HepG2 (cell line): ENCODE data around the gene TMEM200C. TPM values are rescaled to one million over a fixed set of nuclear protein-coding genes. Genes with fewer than 3 reads are reported as not detected.
A peak's percentile ranks its signal among the peaks of the same experiment; 100 is the strongest.

ENCODE experiments used
- ATAC-seq: fragments of 200-7000 bp; cut with Tn5 transposase; 3 replicates; pipeline ENCODE4 v1.9.1; 2020; ENCODE audit warnings: mild to moderate bottlenecking, moderate library complexity
- BruUV-seq: library from RNA; stranded (reverse); fragments of 400-500 nt; replicated peaks from 2 replicates; lab custom pipeline; 2021; lab: Mats Ljungman, UMichigan
- CTCF ChIA-PET: fragments of 300-600 bp; formaldehyde crosslinking; extraction: SDS; loops from one replicate; lab custom pipeline; 2021; ENCODE audit warnings: low total read pairs, inconsistent platforms, low intra/inter-chr PET ratio; lab: Yijun Ruan, JAX
- POLR2A ChIA-PET: fragments of 350-600 bp; sonication (Branson Sonifier 250); formaldehyde crosslinking; loops from one replicate; lab custom pipeline; 2020; ENCODE audit warnings: antibody characterized with exemption, inconsistent platforms; lab: Yijun Ruan, JAX
- DNase-seq: peaks from one replicate; pipeline ENCODE4 v3.0.0-alpha.2; 2015; ENCODE audit warnings: low spot score
- FAIRE-seq: peaks from 3 replicates; lab custom pipeline; 2011; peaks lifted over from hg19 to GRCh38; lab: Jason Lieb, UNC
- H2AFZ ChIP-seq: one replicate; pipeline ENCODE4 v1.6.1; 2011; ENCODE audit warnings: low read length, inconsistent platforms
- H3K27ac ChIP-seq: fragments of 300-600 bp; 3 replicates; pipeline ENCODE4 v1.8.0; 2011; ENCODE audit warnings: mixed run types, mild to moderate bottlenecking, mixed read lengths, low read length, inconsistent platforms; ENCODE audit not compliant: insufficient read depth; ENCODE audit errors: extremely low read length
- H3K27me3 ChIP-seq, 2 experiments: fragments of 200-600 bp in 1 of 2; 2 replicates in 1 of 2; 3 replicates in 1 of 2; pipeline versions ENCODE4 v1.6.0 to v1.8.0; 2011; ENCODE audit warnings: low read length in 2 of 2, mild to moderate bottlenecking in 2 of 2, moderate library complexity in 2 of 2, inconsistent platforms in 1 of 2; ENCODE audit not compliant: insufficient read depth in 2 of 2, control insufficient read depth in 1 of 2
- H3K36me3 ChIP-seq, 2 experiments: fragments of 200-600 bp in 1 of 2; replicated peaks in 1 of 2; 2 replicates in 1 of 2; 3 replicates in 1 of 2; pipeline versions ENCODE4 v1.5.1 to v1.8.0; 2011; ENCODE audit warnings: low read length in 2 of 2, inconsistent platforms in 1 of 2; ENCODE audit not compliant: insufficient read depth in 2 of 2, control insufficient read depth in 1 of 2
- H3K4me1 ChIP-seq: 2 replicates; pipeline ENCODE4 v1.5.1; 2012; ENCODE audit warnings: low read length, inconsistent platforms; ENCODE audit not compliant: insufficient read depth
- H3K4me2 ChIP-seq: 2 replicates; pipeline ENCODE4 v1.6.0; 2011; ENCODE audit warnings: low read depth, low read length, inconsistent platforms
- H3K4me3 ChIP-seq, 3 experiments: fragments of 200-600 bp in 1 of 3; sonication (generic), shearing (Covaris generic) in 1 of 3; replicated peaks in 1 of 3; 2 replicates each; pipeline ENCODE4 v1.5.1; 2011 to 2016; ENCODE audit warnings: low read length in 3 of 3, inconsistent platforms in 2 of 3, low read depth in 2 of 3, mild to moderate bottlenecking in 2 of 3, control low read depth in 1 of 3, mixed read lengths in 1 of 3; ENCODE audit not compliant: insufficient read depth in 1 of 3
- H3K79me2 ChIP-seq: one replicate; pipeline ENCODE4 v1.6.1; 2011; ENCODE audit warnings: low read length, inconsistent platforms; ENCODE audit not compliant: insufficient read depth
- H3K9ac ChIP-seq: 2 replicates; pipeline ENCODE4 v1.6.0; 2011; ENCODE audit warnings: mild to moderate bottlenecking, low read depth, low read length, inconsistent platforms; ENCODE audit not compliant: insufficient read depth
- H3K9me3 ChIP-seq: 2 replicates; pipeline ENCODE4 v1.5.1; 2012; ENCODE audit warnings: mild to moderate bottlenecking, low read length
- H4K20me1 ChIP-seq: 2 replicates; pipeline ENCODE4 v1.6.0; 2011; ENCODE audit warnings: inconsistent platforms, mild to moderate bottlenecking, low read length, moderate library complexity; ENCODE audit not compliant: insufficient read depth
- STAG1 ChIP-seq: sonication (generic); formaldehyde crosslinking; IDR thresholded peaks from 2 replicates; pipeline ENCODE4 v1.4.0; 2020; ENCODE audit warnings: missing genetic modification reagents
- ZNF687 ChIP-seq: sonication (generic); formaldehyde crosslinking; IDR thresholded peaks from 2 replicates; pipeline ENCODE4 v1.5.1; 2020; ENCODE audit warnings: mild to moderate bottlenecking, missing genetic modification reagents, moderate library complexity
- WGBS: methylation state at CpG from one replicate; pipeline ENCODE4 v1.1.6; 2017; ENCODE audit warnings: low lambda C conversion rate; 5-methylcytosine and 5-hydroxymethylcytosine counted together
- in situ Hi-C: cut with HindIII; loops from 2 replicates; pipeline ENCODE4 v1.10.0; 2017; ENCODE audit warnings: low pct_unique_long_range_greater_than_20kb; ENCODE audit not compliant: extremely low pct_ligation_motif_present
- intact Hi-C: fragments of 100-400 bp; cut with micrococcal nuclease; formaldehyde crosslinking; loops from one replicate; pipeline ENCODE4 v1.10.0; 2022; ENCODE audit not compliant: unreplicated experiment
- polyA plus RNA-seq, 8 experiments: library from polyadenylated mRNA; depleted of rRNA in 3 of 8; stranded (reverse) in 7 of 8; unstranded in 1 of 8; fragments of >200 nt; fragmentation: Illumina TruSeq in 4 of 8; extraction: Trizol in 4 of 8; gene quantifications; 2 replicates each; pipeline versions ENCODE4 v1.2.1 to v1.2.3, GENCODE V29; 2011 to 2016; ENCODE audit warnings: low read depth in 4 of 8, missing spikeins in 1 of 8, mixed read lengths in 1 of 8; ENCODE audit not compliant: insufficient read depth in 1 of 8
- total RNA-seq, 5 experiments: library from RNA; depleted of rRNA; stranded (reverse); fragments of >200 nt; fragmentation: Illumina TruSeq; extraction: Trizol; gene quantifications; 2 replicates each; pipeline ENCODE4 v1.2.3, GENCODE V29; 2016; ENCODE audit warnings: low read depth in 1 of 5

Gene TMEM200C
- total and polyA plus RNA-seq, 2 of the 13 experiments (the other 11 are each of a cell fraction or from before 2014, with no cell fraction given): 0.04 TPM; not detected in 1

- intact Hi-C loops (loop anchor here (10.0 kb wide), 2 partner anchors 63 to 163 kb away; no protein-coding TSS in a partner anchor), in situ Hi-C loops (loop anchor here (10.0 to 25.0 kb wide), 2 partner anchors 323 to 995 kb away; no protein-coding TSS in a partner anchor)
- Histone ChIP-seq H2AFZ (no peak overlapping the region), H3K4me3 (no peak overlapping the region), H3K79me2 (no peaks in the 10 kb centered on the region), H3K36me3 (no peaks in the 10 kb centered on the region), H3K4me1 (peaks cover 11% of the 10 kb centered on the region; the same call in 1 of the 2 replicates), H3K27me3 (peaks cover 20 to 75% of the 10 kb centered on the region in 2 experiments), H3K9ac (no peak overlapping the region), H3K4me2 (no peak overlapping the region), H4K20me1 (no peaks in the 10 kb centered on the region), H3K27ac (no peak overlapping the region), H3K9me3 (no peaks in the 10 kb centered on the region)
- DNase-seq (no peak), FAIRE-seq (no peak), ATAC-seq (no peak)
- ChIA-PET CTCF (no interaction called here), POLR2A (no interaction called here)
- TF ChIP-seq STAG1 (CRISPR knock-in tag) (0 out of 2 replicates have a peak, but pooled peaks have one; percentile 4), ZNF687 (CRISPR knock-in tag) (no peak)
- WGBS: 89% methylated on average over 9 of the region's 15 CpGs
- no TSS peak for BruUV-seq
Measured at GRCh38 chr18:5891854-5892215, 3.5 kb downstream of the TMEM200C start.
